HL-60/S4 (cell line): ENCODE data around the gene MED17.
"Not testable (repeated sequence)": the region's sequence is repeated elsewhere in the genome, so short reads cannot be mapped to it uniquely, and the experiment has no call there.

Experiments used
- in situ Hi-C: fragments of 300-500 bp; cut with MboI; formaldehyde crosslinking; loops from 2 replicates; pipeline ENCODE4 v1.14.3; 2022; ENCODE audit warnings: low sequenced_read_pairs

Gene MED17

DNA sequence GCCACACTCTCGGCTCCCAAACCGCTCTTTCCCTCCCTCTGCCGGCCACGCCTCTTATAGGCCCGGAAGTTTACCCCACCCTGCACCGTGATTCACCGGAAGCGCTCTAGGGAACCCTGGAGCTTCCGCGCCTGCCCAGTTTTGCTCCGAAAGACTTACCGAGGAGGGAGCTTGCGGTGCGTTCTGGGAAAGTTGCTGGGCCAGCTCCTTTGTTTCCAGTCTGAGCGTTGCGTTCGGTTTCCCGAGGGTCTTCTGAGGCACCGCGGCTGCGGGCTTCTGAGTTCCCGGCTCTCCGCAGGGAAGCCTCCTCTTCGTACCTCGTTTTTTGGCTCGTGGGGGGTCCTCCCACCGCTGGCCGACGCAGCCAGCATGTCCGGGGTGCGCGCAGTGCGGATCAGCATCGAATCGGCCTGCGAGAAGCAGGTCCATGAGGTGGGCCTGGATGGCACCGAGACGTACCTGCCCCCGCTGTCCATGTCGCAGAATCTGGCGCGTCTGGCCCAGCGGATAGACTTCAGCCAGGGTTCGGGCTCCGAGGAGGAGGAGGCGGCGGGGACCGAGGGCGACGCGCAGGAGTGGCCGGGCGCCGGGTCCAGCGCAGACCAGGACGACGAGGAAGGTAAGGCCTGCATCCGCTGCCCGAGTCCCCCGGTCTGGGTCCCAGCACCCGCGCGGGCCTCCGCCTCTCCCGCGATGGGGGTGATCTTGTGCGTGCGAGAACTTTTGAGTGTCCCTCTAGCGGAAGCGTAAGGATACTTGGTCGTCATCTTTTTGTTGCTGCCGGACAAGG, at the start of gene MED17:
Gene MED17, plus strand, starts transcription at position 138 of the 790 bp plus-strand sequence. Its CDS starts 232 bp downstream, at position 370.
- in situ Hi-C loops = no loop called here

DNA sequence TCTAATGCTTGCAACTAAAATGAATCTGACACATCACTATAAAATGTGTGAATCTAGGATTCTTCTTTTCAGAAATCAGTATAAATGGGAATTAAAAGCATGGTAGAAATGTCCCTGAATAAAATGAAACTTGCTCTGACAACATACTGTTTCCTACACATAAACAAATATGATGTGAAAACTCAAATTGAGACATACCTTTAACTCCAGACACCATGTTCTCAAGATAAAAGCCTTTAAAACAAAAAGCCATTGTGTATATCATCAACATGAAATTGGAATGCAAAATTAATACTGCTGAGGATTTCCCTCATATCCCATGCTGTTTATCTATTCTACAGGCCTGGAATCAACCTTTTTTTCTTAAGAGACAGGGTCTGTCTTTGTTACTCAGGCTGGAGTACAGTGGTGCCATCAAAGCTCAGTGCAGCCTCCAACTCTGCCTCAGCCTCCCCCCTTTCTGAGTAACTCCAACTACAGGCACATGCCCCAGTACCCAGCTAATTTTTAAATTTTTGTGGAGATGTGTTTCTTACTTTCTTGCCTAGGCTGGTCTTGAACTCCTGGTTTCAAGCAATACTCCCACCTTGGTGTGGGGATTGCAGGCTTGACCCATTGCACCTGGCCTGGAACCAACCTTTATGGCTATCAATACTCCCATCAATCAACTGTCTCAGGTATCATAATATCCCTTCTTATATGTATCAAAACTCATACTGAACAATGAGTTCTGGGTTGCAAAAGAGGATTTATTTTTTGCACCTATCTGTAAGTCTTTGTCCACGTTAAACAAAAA, 49.5 kb upstream of the MED17 start:
- in situ Hi-C loops = no loop called here

GRCh38 chr11:93735627-93736026, 48.5 kb upstream of the MED17 start:
- in situ Hi-C loops = no loop called here

- in situ Hi-C loops = no loop called here
Observed at GRCh38 chr11:93736129-93736528, 48.0 kb upstream of the MED17 start.

- in situ Hi-C loops = no loop called here
Observed at GRCh38 chr11:93737904-93738612, 46.0 kb upstream of the MED17 start.

GRCh38 chr11:93738647-93739081, 45.4 kb upstream of the MED17 start:
- in situ Hi-C loops = no loop called here

- in situ Hi-C loops = no loop called here
Observed at GRCh38 chr11:93740031-93740729, 43.9 kb upstream of the MED17 start.

GRCh38 chr11:93740730-93741093, 43.4 kb upstream of the MED17 start:
- in situ Hi-C loops = no loop called here

DNA sequence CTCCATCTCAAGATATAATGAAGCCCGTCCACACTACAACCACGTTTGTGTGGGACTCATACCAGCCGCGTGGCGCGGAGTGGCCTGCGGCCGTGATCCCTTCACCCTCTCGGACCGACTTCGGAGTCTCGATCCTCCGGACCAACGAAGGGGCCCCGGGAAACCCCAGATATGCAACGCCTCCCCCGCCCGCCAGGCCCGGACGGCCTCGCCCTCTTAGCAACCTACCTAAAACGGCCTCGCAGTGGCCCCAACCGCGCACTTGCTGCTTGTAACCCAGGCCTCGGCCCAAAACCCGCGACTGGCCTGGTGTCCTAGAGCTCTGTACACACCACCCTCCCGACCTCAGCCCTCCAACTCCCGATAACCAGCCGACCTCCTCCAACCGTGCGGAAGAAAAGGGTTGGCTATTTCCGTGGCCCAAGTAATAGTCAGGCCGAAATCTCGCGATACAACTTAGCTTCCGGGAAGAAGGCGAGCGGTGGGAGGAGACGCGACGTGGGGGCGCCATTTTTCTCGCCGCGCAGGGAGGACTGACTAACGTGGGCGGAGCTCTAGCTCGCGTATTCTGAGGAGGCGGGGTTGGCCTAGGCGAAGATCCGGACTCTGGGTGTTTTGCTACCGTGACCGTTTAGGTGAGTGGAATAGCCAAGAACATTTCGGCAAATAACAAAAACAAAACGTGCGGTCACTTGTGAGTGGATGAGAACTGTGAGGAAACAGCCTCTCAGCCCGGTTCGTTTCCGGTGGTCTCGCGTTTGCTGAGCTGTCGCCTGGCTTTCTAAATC, 42.8 kb upstream of the MED17 start, which contains the start of the genes C11orf54 and TAF1D:
Gene C11orf54, plus strand, starts transcription at position 579 of the 788 bp plus-strand sequence. CDS start 5,722 bp downstream, outside the sequence.
Gene TAF1D, minus strand, starts transcription at position 402 of the 788 bp plus-strand sequence. CDS start 2,191 bp downstream, outside the sequence.
- in situ Hi-C loops = no loop called here

GRCh38 chr11:93741882-93742226, 42.2 kb upstream of the MED17 start:
- in situ Hi-C loops = no loop called here

DNA sequence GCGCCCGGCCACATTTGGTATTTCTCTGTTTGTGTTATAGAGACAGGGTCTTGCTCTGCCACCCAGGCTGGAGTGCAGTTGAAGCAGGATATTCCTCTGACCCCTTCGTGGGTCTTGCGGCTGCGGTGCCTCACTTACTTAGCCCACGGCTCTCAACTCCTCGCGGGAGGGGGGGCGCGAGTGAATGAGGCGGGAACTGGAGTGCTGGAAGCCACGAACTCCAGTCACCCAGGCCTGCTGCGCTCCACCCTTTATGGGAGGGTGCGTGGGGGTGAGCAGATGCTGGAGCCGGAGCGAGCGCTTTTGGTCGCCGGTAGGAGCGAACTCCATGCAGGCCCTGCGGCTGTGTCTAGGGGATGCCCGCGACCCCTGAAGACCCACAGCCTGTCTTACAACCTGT, 40.8 kb upstream of the MED17 start:
- in situ Hi-C loops = no loop called here

DNA sequence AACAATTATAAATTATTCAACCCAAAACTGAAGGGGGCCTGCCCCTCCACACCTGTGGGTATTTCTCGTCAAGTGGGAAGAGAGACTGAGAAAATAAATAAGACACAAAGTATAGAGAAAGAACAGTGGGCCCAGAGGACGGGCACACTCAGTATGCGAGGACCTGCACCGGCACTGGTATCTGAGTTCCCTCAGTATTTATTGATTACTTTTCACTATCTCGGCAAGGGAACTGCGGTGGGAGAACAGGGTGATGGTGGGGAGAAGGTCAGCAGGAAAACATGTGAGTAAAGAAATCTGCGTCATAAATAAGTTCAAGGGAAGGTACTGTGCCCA, 39.4 kb upstream of the MED17 start:
- in situ Hi-C loops = no loop called here

- in situ Hi-C loops = not testable (repeated sequence)
Observed at GRCh38 chr11:93745005-93745755, 38.9 kb upstream of the MED17 start.

DNA sequence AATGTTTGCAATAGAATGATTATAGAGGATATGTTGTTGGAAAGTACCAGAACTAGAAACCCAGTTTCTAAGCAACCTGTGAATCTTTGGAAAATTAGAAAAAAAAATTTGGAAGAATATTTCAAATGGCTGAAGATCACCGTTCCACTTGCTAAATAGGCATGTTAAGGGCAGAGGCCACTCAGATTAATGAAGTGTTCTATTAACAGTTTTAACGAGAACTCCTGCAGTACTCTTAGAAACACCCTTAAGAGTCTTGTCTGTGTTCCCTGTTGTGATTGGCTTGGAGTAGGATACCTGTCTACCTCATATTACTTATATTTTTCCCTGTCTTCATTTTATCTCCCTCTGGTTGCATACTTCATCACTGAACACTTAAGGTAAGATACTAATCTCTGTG, 38.0 kb upstream of the MED17 start:
- in situ Hi-C loops = no loop called here

- in situ Hi-C loops = no loop called here
Observed at GRCh38 chr11:93747122-93747521, 37.0 kb upstream of the MED17 start.

DNA sequence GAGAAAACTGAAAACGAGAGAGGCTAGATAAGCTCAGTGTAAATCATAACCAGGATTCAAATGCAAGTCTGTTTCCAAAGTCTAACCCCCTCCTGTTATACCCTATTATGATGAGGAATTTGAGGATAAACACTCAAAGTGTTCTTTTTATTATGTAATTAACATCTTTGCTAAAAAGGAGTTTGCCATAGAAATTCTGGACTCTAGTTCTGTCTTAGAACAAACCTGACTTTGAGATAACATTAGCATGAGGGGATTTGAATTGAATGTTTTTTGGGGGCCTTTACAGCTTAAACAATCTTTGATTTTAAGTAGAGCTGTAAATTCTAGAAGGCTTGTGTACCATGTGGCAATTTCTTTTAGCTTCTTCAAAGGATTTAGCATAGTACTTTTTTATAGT, 33.1 kb upstream of the MED17 start:
- in situ Hi-C loops = no loop called here

DNA sequence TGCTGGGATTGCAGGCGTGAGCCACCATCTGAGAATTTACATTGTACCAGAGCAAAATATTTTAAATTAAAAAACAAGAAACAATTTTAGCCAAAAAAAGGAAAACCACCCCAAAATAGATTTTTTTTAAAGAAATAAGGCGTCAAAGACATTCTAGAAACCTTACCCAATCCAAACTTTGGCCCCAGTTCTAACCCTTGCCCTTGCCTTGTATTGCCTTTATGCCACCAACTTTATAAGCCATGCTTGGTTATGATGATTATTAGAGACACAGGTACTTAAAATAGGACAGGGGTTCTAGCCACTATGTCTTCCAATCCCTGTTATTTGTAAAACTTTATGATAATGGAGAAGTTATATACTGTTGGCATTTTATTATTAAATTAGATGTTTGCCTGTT, 30.8 kb upstream of the MED17 start:
- in situ Hi-C loops = no loop called here

DNA sequence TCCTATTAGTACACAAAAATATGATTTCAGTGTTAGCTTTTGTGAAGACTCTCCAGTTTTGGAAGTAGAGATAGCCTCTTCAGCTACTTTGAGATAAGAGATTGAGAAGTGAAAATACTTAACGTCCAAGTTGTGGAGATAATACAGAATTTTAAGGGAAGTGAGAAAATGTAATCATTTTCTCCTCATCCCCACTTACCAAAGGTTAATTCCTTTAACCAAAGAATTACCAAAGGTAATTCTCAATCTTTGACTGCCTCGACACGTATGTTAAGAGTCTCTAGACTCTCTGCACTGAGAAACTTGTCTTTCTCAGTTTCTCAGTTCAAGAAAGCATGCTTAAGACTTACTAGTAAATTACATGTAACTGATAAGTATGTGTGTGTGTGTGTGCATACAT, 27.3 kb upstream of the MED17 start:
- in situ Hi-C loops = no loop called here

- in situ Hi-C loops = no loop called here
Observed at GRCh38 chr11:93757301-93757700, 26.8 kb upstream of the MED17 start.
